NCI-H2196 treated with DMSO at 0.1 percent for 48 hours (cell line): ENCODE results near the gene DCBLD2.
"Not testable (repeated sequence)": the region's sequence is repeated elsewhere in the genome, so short reads cannot be mapped to it uniquely, and the experiment has no call there.

Experiments
- DNase-seq: peaks from one replicate; lab custom pipeline; 2025; ENCODE audit not compliant: unreplicated experiment; lab: John Stamatoyannopoulos, UW

The DCBLD2 gene

DNA sequence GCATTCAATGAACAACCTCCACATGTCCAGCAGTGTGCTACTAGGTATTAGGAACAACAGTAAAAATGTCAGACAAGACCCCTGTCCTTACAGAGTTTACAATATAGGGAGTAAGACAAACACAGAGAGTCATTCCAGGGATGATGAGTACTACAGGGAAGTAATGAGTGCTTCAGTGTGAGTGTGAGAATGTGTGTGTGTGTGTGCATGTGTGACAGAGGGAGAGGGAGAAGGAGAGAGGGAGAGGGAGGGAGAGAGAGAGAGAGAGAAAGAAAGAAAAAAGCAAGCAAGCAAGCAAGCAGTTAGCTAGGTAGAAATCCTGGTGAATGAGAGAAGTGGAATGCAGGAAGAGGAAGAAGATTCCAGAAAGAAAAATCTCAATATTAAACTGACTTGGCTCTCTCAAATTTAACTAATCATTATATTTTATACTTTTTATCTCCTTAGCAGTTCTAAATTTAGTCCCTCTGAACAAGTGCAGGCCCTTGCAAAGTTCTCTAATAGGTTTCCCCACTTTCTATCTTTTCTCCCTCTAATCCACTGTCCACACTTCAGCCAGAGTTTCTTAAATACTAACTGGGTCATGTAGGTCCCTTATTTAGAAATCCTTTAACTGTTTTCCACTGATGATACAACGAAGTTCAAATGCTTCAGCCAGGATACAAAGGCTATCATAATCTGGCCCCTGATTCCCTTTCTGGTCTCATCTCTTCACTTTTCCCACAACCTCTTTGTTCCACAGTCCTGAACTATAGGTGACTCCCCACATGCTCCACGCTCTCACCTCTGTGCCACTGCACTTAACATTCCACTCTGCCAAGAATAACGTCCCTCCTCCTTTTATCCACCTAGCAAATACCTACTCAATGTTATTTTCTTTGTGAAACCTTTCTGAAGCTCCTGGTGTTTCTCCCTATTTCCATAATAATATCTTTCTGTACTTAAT lies 10.3 kb downstream of the DCBLD2 start:
- DNase-seq = no peak

- DNase-seq = no peak
These were observed 11.2 kb downstream of the DCBLD2 start for GRCh38 chr3:98890181-98890835.

- DNase-seq = no peak
These were observed 13.8 kb downstream of the DCBLD2 start for GRCh38 chr3:98887684-98888083.

GRCh38 chr3:98886525-98886924 lies 15.0 kb downstream of the DCBLD2 start:
- no peak for DNase-seq

GRCh38 chr3:98885851-98886250 lies 15.6 kb downstream of the DCBLD2 start:
- DNase-seq = no peak

GRCh38 chr3:98884675-98885371 lies 16.7 kb downstream of the DCBLD2 start:
- no peak for DNase-seq

- DNase-seq = not testable (repeated sequence)
These were observed 18.7 kb downstream of the DCBLD2 start for GRCh38 chr3:98882614-98883333.

GRCh38 chr3:98877132-98877531 lies 24.4 kb downstream of the DCBLD2 start:
- DNase-seq = no peak

DNA sequence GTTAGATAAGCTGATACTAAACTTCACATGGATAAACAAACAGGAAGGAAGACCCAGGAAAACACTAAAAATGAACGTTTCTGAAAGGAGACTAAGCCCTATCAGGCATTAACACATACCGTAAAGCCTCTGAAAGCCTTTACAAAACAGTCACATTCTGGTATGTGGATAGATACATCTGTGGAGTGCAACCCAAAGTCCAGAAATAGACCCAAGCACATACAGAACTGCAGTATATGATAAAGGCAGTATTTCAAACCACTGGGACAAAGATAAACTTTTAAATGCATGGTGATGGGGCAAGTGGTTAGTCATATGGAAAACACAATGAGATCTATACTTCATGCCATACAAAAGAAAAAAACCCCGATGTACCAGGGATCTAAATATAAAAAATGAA lies 26.0 kb downstream of the DCBLD2 start:
- DNase-seq = no peak

DNA sequence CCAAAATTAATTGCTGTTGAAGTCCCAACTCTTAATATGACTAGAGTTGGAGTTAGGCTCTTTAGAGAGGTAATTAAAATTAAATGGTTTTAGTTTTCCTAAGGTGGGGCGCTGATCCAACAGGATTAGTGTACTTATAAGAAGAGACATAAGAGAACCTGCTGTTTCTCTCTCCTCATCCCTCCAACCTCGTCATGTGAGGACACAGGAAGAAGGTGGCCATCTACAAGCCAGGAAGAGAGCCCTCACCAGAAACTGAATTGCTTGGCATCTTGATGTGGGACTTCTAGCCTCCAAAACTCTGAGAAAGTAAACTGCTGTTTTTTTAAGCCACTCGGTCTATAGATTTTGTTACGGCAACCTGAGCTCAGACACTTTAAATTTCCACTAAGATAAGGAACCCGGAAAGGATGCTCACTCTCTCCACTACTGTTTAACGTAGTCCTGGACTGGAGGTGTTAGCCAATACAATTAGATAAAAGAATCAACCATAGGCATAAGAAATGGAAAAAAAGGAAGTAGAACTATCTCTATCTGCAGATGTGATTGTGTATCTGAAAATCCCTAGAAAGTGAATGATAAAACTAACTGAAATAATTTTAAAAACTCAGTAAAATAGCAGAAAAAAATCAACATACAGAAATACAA lies 26.8 kb downstream of the DCBLD2 start:
- DNase-seq = no peak

DNA sequence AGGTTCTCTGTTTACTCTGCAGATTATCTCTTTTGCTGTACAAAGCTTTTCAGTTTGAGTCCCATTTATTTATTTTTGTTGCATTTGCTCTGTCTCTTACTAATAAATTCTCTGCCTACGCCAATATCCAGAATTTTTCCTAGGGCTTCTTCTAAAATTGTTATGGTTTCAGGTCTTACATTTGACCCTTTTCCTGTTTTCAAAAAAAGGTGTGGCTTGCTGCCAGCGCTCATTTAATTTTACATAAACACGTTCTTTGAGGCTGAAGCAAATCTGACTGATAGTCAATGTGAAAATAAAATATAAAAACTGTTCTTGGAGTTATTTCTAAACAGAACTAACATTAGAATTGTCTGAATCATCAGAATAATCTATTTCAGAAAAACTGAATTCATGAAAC lies 32.1 kb downstream of the DCBLD2 start:
- DNase-seq = no peak

- not testable (repeated sequence) for DNase-seq
These were observed 43.5 kb downstream of the DCBLD2 start for GRCh38 chr3:98857971-98858370.

GRCh38 chr3:98857258-98857657 lies 44.2 kb downstream of the DCBLD2 start:
- not testable (repeated sequence) for DNase-seq

- no peak for DNase-seq
These were observed 44.8 kb downstream of the DCBLD2 start for GRCh38 chr3:98856724-98857123.

GRCh38 chr3:98855806-98856400 lies 45.6 kb downstream of the DCBLD2 start:
- no peak for DNase-seq

DNA sequence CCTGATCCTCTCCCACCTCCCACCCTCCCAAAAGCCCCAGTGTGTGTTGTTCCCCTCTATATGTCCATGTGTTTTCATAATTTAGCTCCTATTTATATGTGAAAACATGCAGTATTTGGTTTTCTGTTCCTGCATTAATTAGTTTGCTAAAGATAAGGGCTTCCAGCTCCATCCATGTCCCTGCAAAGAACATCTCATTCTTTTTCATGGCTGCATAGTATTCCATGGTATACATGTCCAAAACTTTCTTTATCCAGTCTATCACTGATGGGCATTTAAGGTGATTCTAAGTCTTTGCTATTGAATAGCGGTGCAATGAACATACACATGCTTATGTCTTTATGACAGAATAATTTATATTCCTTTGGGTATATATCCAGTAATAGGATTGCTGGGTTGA lies 53.4 kb downstream of the DCBLD2 start:
- no peak for DNase-seq

- DNase-seq = no peak
These were observed 55.4 kb downstream of the DCBLD2 start for GRCh38 chr3:98846101-98846500.

GRCh38 chr3:98843266-98843959 lies 58.1 kb downstream of the DCBLD2 start:
- no peak for DNase-seq

GRCh38 chr3:98839846-98840245 lies 61.6 kb downstream of the DCBLD2 start:
- DNase-seq = no peak

DNA sequence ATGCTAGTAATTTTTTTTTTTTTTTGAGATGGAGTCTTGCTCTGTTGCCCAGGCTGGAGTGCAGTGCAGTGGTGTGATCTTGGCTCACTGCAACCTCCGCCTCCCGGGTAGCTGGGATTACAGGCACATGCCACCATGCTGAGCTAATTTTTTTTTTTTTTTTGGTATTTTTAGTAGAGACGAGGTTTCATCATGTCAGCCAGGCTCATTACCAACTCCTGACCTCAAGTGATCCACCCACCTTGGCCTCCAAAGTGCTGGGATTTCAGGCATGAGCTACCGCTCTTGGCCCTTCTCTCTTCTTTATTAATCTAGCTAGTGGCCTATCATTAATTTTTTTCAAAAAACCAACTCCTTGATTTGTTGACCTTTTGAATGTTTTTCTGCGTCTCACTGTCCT lies 70.4 kb downstream of the DCBLD2 start:
- not testable (repeated sequence) for DNase-seq
